PFSK-1 (cell line): ENCODE results near the gene ACOT7.

Experiments
- FOXP2 ChIP-seq: optimal IDR thresholded peaks from 2 replicates; pipeline ENCODE3; 2011; ENCODE audit warnings: borderline replicate concordance, control low read depth, inconsistent platforms; ENCODE audit not compliant: insufficient read depth; ENCODE audit errors: extremely low read length, extremely low read depth
- POLR2AphosphoS5 ChIP-seq: IDR thresholded peaks from 2 replicates; pipeline ENCODE4 v1.6.1; 2012; ENCODE audit warnings: low read depth, mild to moderate bottlenecking, control low read depth, low read length, moderate library complexity
- REST ChIP-seq, 2 experiments: IDR thresholded peaks; 2 replicates each; pipeline versions ENCODE4 v1.6.1 to v1.8.0; 2011 to 2012; ENCODE audit warnings: low read depth in 2 of 2, low read length in 2 of 2, control low read depth in 1 of 2, inconsistent platforms in 1 of 2, mild to moderate bottlenecking in 1 of 2, moderate library complexity in 1 of 2; ENCODE audit not compliant: insufficient read depth in 1 of 2
- SIN3A ChIP-seq: IDR thresholded peaks from 2 replicates; pipeline ENCODE4 v1.6.1; 2012; ENCODE audit warnings: mild to moderate bottlenecking, low read length, moderate library complexity, borderline replicate concordance; ENCODE audit not compliant: insufficient read depth
- TAF1 ChIP-seq: IDR thresholded peaks from 2 replicates; pipeline ENCODE4 v1.6.1; 2012; ENCODE audit warnings: low read length, control low read depth, borderline replicate concordance; ENCODE audit not compliant: insufficient read depth

The ACOT7 gene

GRCh38 chr1:6435547-6435946 lies 42.0 kb upstream of the ACOT7 start:
- TF ChIP-seq POLR2AphosphoS5: no peak
- TF ChIP-seq REST (IDR thresholded peaks at IDR 0.05; ENCODE audit: insufficient read depth in 1 of 2, low read depth in 2 of 2, low read length in 2 of 2): no peak
- TF ChIP-seq TAF1: no peak
- no peak for TF ChIP-seq SIN3A
- TF ChIP-seq FOXP2: no peak

- TF ChIP-seq REST (IDR thresholded peaks at IDR 0.05; ENCODE audit: insufficient read depth in 1 of 2, low read depth in 2 of 2, low read length in 2 of 2): no peak
- no peak for TF ChIP-seq FOXP2
- no peak for TF ChIP-seq POLR2AphosphoS5
- no peak for TF ChIP-seq SIN3A
- TF ChIP-seq TAF1: no peak
These were observed 41.6 kb upstream of the ACOT7 start for GRCh38 chr1:6435129-6435528.

- no peak for TF ChIP-seq REST (IDR thresholded peaks at IDR 0.05; ENCODE audit: insufficient read depth in 1 of 2, low read depth in 2 of 2, low read length in 2 of 2)
- TF ChIP-seq POLR2AphosphoS5: no peak
- TF ChIP-seq SIN3A: no peak
- no peak for TF ChIP-seq FOXP2
- no peak for TF ChIP-seq TAF1
These were observed 40.6 kb upstream of the ACOT7 start for GRCh38 chr1:6434186-6434585.

GRCh38 chr1:6427441-6428390 lies 34.1 kb upstream of the ACOT7 start:
- TF ChIP-seq TAF1 (no peak), SIN3A (no peak), REST (IDR thresholded peaks at IDR 0.05; ENCODE audit: insufficient read depth in 1 of 2, low read depth in 2 of 2, low read length in 2 of 2) (no peak), POLR2AphosphoS5 (no peak), FOXP2 (no peak)

GRCh38 chr1:6426972-6427350 lies 33.4 kb upstream of the ACOT7 start:
- no peak for TF ChIP-seq SIN3A
- no peak for TF ChIP-seq FOXP2
- no peak for TF ChIP-seq REST (IDR thresholded peaks at IDR 0.05; ENCODE audit: insufficient read depth in 1 of 2, low read depth in 2 of 2, low read length in 2 of 2)
- TF ChIP-seq POLR2AphosphoS5: no peak
- no peak for TF ChIP-seq TAF1
